Tibial nerve (tissue), 4 donors: Measurements from ENCODE around the gene EFNA4. TPM values are rescaled to one million over a fixed set of nuclear protein-coding genes. Genes with fewer than 3 reads are reported as not detected.

Experiments
- DNase-seq, 2 donors: peaks; one replicate each; pipeline ENCODE4 v3.0.0-alpha.2; 2019; ENCODE audit warnings: low spot score in 2 of 2
- H3K27ac ChIP-seq, 4 donors: fragments of 200-600 bp; sonication (generic) in 3 of 4; one replicate each; pipeline ENCODE4 v1.5.1; 2017 to 2019; ENCODE audit warnings: mild to moderate bottlenecking in 1 of 4
- H3K27me3 ChIP-seq, 2 donors: fragments of 200-600 bp; sonication (generic) in 1 of 2; one replicate each; pipeline versions ENCODE4 v1.5.1 to v1.6.0; 2017 to 2019
- H3K36me3 ChIP-seq, 3 donors: fragments of 200-600 bp; sonication (generic); one replicate each; pipeline ENCODE4 v1.5.1; 2018 to 2019
- H3K4me1 ChIP-seq, 4 donors: fragments of 200-600 bp; sonication (generic) in 3 of 4; one replicate each; pipeline ENCODE4 v1.5.1; 2017 to 2019
- H3K4me3 ChIP-seq, 4 donors: fragments of 200-600 bp; sonication (generic) in 3 of 4; one replicate each; pipeline ENCODE4 v1.5.1; 2017 to 2019; ENCODE audit warnings: mild to moderate bottlenecking in 1 of 4, moderate library complexity in 1 of 4
- H3K9me3 ChIP-seq, 4 donors: fragments of 200-600 bp; sonication (generic) in 3 of 4; one replicate each; pipeline ENCODE4 v1.5.1; 2017 to 2019
- CTCF ChIP-seq, 5 experiments: fragments of 200-600 bp in 3 of 5; fragments of 450-650 bp in 2 of 5; sonication (generic) in 3 of 5; IDR thresholded peaks; one replicate each; pipeline ENCODE4 v1.5.1; 2016 to 2019; ENCODE audit warnings: antibody characterized with exemption in 5 of 5, mild to moderate bottlenecking in 3 of 5, moderate library complexity in 2 of 5
- EP300 ChIP-seq, 2 donors: sonication (generic); formaldehyde crosslinking; IDR thresholded peaks; one replicate each; pipeline ENCODE4 v1.6.1; 2017; ENCODE audit warnings: antibody characterized with exemption in 2 of 2, mild to moderate bottlenecking in 1 of 2
- POLR2A ChIP-seq, 2 donors: fragments of 450-650 bp; IDR thresholded peaks; one replicate each; pipeline ENCODE4 v1.6.1; 2017; ENCODE audit warnings: antibody characterized with exemption in 2 of 2, mild to moderate bottlenecking in 2 of 2, moderate library complexity in 2 of 2
- WGBS, 2 donors: methylation state at CpG; one replicate each; pipeline ENCODE4 v1.1.5; 2018; 5-methylcytosine and 5-hydroxymethylcytosine counted together
- total RNA-seq, 4 donors: library from RNA; depleted of rRNA; stranded (reverse); fragments of >200 nt; gene quantifications; one replicate each; pipeline ENCODE4 v1.1.0, GENCODE V29; 2016

EFNA4 gene
- total RNA-seq, 4 donors from 2014 or later, result 0.87 to 4.2 (median 1.8) TPM

GRCh38 chr1:155026588-155026987 is 37.0 kb upstream of the EFNA4 start:
- WGBS, 2 donors, result 88 to 90% methylated on average over 6 of the region's 6 CpGs
- H3K36me3 ChIP-seq, result peaks cover 0 to 7% (median 0%) of the 10 kb centered on the region in 3 donors

GRCh38 chr1:155029513-155030242 is 33.9 kb upstream of the EFNA4 start:
- WGBS, 2 donors, result 76 to 80% methylated on average over 7 to 15 of the region's 16 CpGs
- H3K27ac ChIP-seq, result no peak overlapping the region
- no peak overlapping the region for H3K4me3 ChIP-seq
- no peak for TF ChIP-seq POLR2A (IDR thresholded peaks at IDR 0.05)
- no peak for TF ChIP-seq CTCF (IDR thresholded peaks at IDR 0.05)
- TF ChIP-seq EP300 (IDR thresholded peaks at IDR 0.05), result no peak
- no peaks in the 10 kb centered on the region for H3K27me3 ChIP-seq
- no peaks in the 10 kb centered on the region for H3K4me1 ChIP-seq
- H3K36me3 ChIP-seq, result no peaks in the 10 kb centered on the region
- H3K9me3 ChIP-seq, result no peaks in the 10 kb centered on the region
- no peak for DNase-seq

More at GRCh38 chr1:155026588-155026987, 37.0 kb upstream of the EFNA4 start:
- no peak overlapping the region for H3K27ac ChIP-seq
- no peak overlapping the region for H3K4me3 ChIP-seq
- no peak for DNase-seq
- TF ChIP-seq EP300 (IDR thresholded peaks at IDR 0.05) (no peak), CTCF (IDR thresholded peaks at IDR 0.05) (no peak), POLR2A (IDR thresholded peaks at IDR 0.05) (no peak)
- no peaks in the 10 kb centered on the region for H3K9me3 ChIP-seq
- H3K27me3 ChIP-seq, result no peaks in the 10 kb centered on the region
- peaks cover 0 to 7% (median 0%) of the 10 kb centered on the region in 4 donors for H3K4me1 ChIP-seq

GRCh38 chr1:155030243-155030795 is 33.2 kb upstream of the EFNA4 start:
- Histone ChIP-seq H3K4me3 (no peak overlapping the region), H3K9me3 (no peaks in the 10 kb centered on the region), H3K36me3 (no peaks in the 10 kb centered on the region), H3K4me1 (no peaks in the 10 kb centered on the region), H3K27me3 (no peaks in the 10 kb centered on the region), H3K27ac (no peak overlapping the region)
- TF ChIP-seq POLR2A (IDR thresholded peaks at IDR 0.05), result no peak
- TF ChIP-seq CTCF (IDR thresholded peaks at IDR 0.05), result no peak
- TF ChIP-seq EP300 (IDR thresholded peaks at IDR 0.05), result no peak
- DNase-seq, result no peak
- WGBS, 2 donors, result 81 to 85% methylated on average over 11 to 15 of the region's 15 CpGs

DNA sequence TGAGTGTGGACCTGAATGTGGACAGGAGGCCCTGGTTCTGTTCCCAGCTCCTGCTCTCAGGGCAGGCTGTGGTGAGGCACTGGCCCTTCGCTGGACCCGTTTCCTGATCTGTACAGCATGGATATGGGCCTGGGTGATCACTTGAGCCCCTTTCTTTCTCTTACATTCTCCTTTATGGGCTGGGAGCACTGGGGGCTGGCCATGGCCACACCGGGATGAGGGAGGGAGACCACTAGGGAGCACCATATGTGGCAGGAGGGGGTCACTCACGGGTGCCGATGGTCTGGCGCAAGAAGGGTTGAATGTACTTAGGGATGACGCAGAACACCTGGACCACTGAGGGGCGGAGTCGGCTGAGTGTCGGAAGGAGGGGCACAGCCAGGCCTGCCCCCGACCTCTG is 32.6 kb upstream of the EFNA4 start:
- TF ChIP-seq EP300 (IDR thresholded peaks at IDR 0.05) (no peak), POLR2A (IDR thresholded peaks at IDR 0.05) (no peak)
- no peak for DNase-seq
- H3K36me3 ChIP-seq, result no peaks in the 10 kb centered on the region
- H3K4me3 ChIP-seq, result no peak overlapping the region
- no peaks in the 10 kb centered on the region for H3K4me1 ChIP-seq
- H3K27ac ChIP-seq, result no peak overlapping the region
- 87 to 88% methylated on average over 11 of the region's 11 CpGs for WGBS, 2 donors
- no peaks in the 10 kb centered on the region for H3K27me3 ChIP-seq
- H3K9me3 ChIP-seq, result no peaks in the 10 kb centered on the region

DNA sequence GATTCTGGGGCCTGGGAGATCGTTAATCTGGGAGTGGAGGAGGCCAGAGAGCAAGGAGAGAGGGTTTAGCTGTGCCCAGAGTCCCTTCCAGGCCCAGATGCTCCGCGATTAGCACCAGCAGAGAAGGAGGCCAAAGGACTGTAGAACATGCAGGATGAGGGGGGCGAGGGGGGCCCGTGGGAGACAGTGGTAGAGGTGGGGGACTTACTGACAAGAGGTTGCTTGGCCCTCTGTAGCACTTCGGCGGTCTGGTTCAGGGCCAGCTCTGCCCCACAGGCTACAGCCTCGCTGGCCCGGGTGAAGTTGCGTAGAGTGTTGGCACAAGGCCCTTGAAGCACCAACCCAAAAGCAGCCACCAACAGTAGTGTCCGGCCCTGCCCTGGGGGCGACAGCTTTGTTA is 30.7 kb upstream of the EFNA4 start:
- Histone ChIP-seq H3K9me3 (no peaks in the 10 kb centered on the region), H3K27ac (no peak overlapping the region), H3K27me3 (no peaks in the 10 kb centered on the region), H3K4me3 (no peak overlapping the region), H3K36me3 (no peaks in the 10 kb centered on the region), H3K4me1 (peaks cover 0 to 4% (median 0%) of the 10 kb centered on the region in 4 donors)
- no peak for DNase-seq
- no peak for TF ChIP-seq EP300 (IDR thresholded peaks at IDR 0.05)
- TF ChIP-seq CTCF (IDR thresholded peaks at IDR 0.05), result no peak
- TF ChIP-seq POLR2A (IDR thresholded peaks at IDR 0.05), result no peak
- 70 to 86% methylated on average over 8 to 12 of the region's 12 CpGs for WGBS, 2 donors
